HEK293 (cell line): ENCODE measurements around the gene RPS6KA1.

Experiments
- YY1 ChIP-seq: fragments of 450-650 bp; formaldehyde crosslinking; IDR thresholded peaks from 2 replicates; pipeline ENCODE4 v1.5.1; 2018; ENCODE audit warnings: missing biosample characterization, missing genetic modification characterization
- ZNF596 ChIP-seq: fragments of 450-650 bp; IDR thresholded peaks from 2 replicates; pipeline ENCODE4 v1.5.0; 2018; ENCODE audit warnings: missing biosample characterization, mild to moderate bottlenecking, missing genetic modification characterization, moderate library complexity
- TF ChIP-seq, protein P1 (sequence below): fragments of 450-650 bp; formaldehyde crosslinking; IDR thresholded peaks from 2 replicates; pipeline ENCODE4 v1.5.1; 2016; ENCODE audit warnings: missing biosample characterization, missing genetic modification characterization
- TF ChIP-seq, protein P2 (sequence below): fragments of 450-650 bp; formaldehyde crosslinking; IDR thresholded peaks from 2 replicates; pipeline ENCODE4 v1.5.1; 2017; ENCODE audit warnings: missing biosample characterization, missing genetic modification characterization
- TF ChIP-seq, protein P3 (sequence below): fragments of 450-650 bp; formaldehyde crosslinking; IDR thresholded peaks from 2 replicates; pipeline ENCODE4 v1.5.1; 2017; ENCODE audit warnings: missing biosample characterization, missing genetic modification characterization
- TF ChIP-seq, protein P4 (sequence below): fragments of 450-650 bp; formaldehyde crosslinking; IDR thresholded peaks from 2 replicates; pipeline ENCODE4 v1.5.1; 2016; ENCODE audit warnings: missing biosample characterization, missing genetic modification characterization

DNA sequence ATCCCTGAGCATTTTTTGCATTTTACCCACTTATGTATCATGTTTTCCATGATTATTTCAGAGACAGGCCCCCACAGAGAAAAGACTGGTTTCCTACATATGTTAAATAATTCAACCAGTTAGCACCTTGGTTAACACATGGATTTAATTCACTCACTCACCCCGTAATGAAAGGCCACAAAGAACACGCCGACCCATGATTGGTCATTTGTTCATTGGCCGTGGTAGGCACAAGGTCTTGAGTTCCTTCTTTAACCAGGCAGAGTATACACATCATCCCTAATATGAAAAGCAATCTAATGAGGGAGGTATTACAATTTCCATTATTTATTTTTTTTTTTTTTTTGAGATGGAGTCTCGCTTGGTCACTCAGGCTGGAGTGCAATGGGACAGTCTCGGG, 50.6 kb downstream of the RPS6KA1 start:
- no peak for TF ChIP-seq ZNF596 (tag by site-specific recombination)
- TF ChIP-seq, protein P1, sequence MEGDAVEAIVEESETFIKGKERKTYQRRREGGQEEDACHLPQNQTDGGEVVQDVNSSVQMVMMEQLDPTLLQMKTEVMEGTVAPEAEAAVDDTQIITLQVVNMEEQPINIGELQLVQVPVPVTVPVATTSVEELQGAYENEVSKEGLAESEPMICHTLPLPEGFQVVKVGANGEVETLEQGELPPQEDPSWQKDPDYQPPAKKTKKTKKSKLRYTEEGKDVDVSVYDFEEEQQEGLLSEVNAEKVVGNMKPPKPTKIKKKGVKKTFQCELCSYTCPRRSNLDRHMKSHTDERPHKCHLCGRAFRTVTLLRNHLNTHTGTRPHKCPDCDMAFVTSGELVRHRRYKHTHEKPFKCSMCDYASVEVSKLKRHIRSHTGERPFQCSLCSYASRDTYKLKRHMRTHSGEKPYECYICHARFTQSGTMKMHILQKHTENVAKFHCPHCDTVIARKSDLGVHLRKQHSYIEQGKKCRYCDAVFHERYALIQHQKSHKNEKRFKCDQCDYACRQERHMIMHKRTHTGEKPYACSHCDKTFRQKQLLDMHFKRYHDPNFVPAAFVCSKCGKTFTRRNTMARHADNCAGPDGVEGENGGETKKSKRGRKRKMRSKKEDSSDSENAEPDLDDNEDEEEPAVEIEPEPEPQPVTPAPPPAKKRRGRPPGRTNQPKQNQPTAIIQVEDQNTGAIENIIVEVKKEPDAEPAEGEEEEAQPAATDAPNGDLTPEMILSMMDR (tag by site-specific recombination), result no peak
- TF ChIP-seq, protein P2, sequence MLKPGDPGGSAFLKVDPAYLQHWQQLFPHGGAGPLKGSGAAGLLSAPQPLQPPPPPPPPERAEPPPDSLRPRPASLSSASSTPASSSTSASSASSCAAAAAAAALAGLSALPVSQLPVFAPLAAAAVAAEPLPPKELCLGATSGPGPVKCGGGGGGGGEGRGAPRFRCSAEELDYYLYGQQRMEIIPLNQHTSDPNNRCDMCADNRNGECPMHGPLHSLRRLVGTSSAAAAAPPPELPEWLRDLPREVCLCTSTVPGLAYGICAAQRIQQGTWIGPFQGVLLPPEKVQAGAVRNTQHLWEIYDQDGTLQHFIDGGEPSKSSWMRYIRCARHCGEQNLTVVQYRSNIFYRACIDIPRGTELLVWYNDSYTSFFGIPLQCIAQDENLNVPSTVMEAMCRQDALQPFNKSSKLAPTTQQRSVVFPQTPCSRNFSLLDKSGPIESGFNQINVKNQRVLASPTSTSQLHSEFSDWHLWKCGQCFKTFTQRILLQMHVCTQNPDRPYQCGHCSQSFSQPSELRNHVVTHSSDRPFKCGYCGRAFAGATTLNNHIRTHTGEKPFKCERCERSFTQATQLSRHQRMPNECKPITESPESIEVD, result no peak
- TF ChIP-seq, protein P3, sequence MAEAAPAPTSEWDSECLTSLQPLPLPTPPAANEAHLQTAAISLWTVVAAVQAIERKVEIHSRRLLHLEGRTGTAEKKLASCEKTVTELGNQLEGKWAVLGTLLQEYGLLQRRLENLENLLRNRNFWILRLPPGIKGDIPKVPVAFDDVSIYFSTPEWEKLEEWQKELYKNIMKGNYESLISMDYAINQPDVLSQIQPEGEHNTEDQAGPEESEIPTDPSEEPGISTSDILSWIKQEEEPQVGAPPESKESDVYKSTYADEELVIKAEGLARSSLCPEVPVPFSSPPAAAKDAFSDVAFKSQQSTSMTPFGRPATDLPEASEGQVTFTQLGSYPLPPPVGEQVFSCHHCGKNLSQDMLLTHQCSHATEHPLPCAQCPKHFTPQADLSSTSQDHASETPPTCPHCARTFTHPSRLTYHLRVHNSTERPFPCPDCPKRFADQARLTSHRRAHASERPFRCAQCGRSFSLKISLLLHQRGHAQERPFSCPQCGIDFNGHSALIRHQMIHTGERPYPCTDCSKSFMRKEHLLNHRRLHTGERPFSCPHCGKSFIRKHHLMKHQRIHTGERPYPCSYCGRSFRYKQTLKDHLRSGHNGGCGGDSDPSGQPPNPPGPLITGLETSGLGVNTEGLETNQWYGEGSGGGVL (tag by site-specific recombination), result no peak
- TF ChIP-seq YY1, result no peak
- TF ChIP-seq, protein P4, sequence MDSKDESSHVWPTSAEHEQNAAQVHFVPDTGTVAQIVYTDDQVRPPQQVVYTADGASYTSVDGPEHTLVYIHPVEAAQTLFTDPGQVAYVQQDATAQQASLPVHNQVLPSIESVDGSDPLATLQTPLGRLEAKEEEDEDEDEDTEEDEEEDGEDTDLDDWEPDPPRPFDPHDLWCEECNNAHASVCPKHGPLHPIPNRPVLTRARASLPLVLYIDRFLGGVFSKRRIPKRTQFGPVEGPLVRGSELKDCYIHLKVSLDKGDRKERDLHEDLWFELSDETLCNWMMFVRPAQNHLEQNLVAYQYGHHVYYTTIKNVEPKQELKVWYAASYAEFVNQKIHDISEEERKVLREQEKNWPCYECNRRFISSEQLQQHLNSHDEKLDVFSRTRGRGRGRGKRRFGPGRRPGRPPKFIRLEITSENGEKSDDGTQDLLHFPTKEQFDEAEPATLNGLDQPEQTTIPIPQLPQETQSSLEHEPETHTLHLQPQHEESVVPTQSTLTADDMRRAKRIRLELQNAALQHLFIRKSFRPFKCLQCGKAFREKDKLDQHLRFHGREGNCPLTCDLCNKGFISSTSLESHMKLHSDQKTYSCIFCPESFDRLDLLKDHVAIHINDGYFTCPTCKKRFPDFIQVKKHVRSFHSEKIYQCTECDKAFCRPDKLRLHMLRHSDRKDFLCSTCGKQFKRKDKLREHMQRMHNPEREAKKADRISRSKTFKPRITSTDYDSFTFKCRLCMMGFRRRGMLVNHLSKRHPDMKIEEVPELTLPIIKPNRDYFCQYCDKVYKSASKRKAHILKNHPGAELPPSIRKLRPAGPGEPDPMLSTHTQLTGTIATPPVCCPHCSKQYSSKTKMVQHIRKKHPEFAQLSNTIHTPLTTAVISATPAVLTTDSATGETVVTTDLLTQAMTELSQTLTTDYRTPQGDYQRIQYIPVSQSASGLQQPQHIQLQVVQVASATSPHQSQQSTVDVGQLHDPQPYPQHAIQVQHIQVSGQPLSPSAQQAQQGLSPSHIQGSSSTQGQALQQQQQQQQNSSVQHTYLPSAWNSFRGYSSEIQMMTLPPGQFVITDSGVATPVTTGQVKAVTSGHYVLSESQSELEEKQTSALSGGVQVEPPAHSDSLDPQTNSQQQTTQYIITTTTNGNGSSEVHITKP (tag by site-specific recombination), result no peak
